Left forelimb (tissue), 1 donor: ENCODE measurements around the gene CEP89.
"Not testable (repeated sequence)": the region's sequence is repeated elsewhere in the genome, so short reads cannot be mapped to it uniquely, and the experiment has no call there.

ENCODE experiments used
- DNase-seq: peaks from one replicate; pipeline ENCODE4 v3.0.0-alpha.2; 2018; ENCODE audit warnings: low spot score

The CEP89 gene

GRCh38 chr19:32837531-32837930, 134.2 kb downstream of the CEP89 start:
- DNase-seq, result no peak

- DNase-seq, result not testable (repeated sequence)
Observed at GRCh38 chr19:32833388-32833787, 138.4 kb downstream of the CEP89 start.

- DNase-seq, result not testable (repeated sequence)
Observed at GRCh38 chr19:32832825-32833224, 138.9 kb downstream of the CEP89 start.

GRCh38 chr19:32832094-32832493, 139.7 kb downstream of the CEP89 start:
- DNase-seq, result not testable (repeated sequence)

GRCh38 chr19:32831611-32832010, 140.1 kb downstream of the CEP89 start:
- no peak for DNase-seq

- DNase-seq, result no peak
Observed at GRCh38 chr19:32830231-32831014, 141.3 kb downstream of the CEP89 start.

GRCh38 chr19:32829345-32829896, 142.3 kb downstream of the CEP89 start:
- no peak for DNase-seq

GRCh38 chr19:32828643-32829344, 143.0 kb downstream of the CEP89 start:
- no peak for DNase-seq

- no peak for DNase-seq
Observed at GRCh38 chr19:32828139-32828538, 143.6 kb downstream of the CEP89 start.
